Globus pallidus (tissue), 1 donor: ENCODE measurements around the gene OSBPL5.
"Not testable (repeated sequence)": the region's sequence is repeated elsewhere in the genome, so short reads cannot be mapped to it uniquely, and the experiment has no call there.

ENCODE experiments used
- DNase-seq: peaks from one replicate; pipeline ENCODE4 v3.0.0-alpha.2; 2015; ENCODE audit warnings: low spot score

The OSBPL5 gene

DNA sequence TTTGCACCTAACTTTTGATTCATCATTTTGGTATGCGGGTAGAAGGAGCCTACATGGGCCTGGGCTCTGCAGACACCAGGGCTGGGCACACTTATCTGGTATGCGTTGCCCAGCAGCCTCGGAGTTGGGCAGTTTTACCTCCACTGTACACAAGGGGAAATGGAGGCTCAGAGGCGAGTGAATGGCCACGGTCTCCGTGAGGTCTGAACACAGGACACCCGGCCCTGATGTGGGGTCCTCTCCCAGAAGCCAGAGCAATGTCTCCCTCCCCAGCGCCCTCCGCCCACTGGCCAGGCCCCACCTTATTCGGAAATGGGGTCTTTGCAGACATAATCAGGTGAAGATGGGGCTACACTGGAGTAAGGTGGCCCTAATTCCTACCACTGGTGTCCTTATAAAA, 43.7 kb downstream of the OSBPL5 start:
- DNase-seq, result no peak

DNA sequence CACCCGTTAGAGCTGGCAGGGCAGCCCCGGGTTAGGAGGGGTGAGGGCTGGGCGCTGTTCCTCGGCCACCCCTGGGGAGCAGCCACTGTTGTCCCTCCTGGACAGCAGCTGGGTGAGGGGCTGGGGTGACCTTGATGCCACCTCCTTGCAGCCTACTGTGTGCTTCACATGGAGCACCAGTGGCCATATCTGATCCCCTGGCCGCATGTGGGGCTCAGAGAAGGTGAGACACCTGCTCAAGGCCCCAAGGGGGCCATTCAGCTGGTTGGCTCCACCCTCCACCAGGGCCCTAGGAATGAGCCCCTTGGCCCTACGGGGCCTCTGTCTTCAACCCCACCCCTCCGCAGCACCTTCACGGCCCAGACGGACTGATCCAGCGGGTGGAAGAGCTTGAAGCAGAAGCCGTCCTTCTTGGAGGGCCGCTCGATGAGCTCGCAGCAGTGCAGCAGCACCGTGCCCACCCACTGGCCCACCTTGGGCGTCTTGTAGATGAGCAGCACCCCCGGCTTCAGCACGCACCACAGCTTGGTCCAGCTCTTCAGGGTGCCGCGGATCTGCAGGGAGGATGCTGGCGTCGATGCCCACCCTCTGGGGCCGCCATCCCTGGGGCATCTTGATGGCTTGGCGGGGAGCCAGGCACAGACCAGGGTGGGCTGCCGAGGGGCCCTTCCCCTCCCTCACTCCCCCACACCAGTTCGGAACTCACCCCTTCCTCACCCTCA, 44.9 kb downstream of the OSBPL5 start:
- no peak for DNase-seq

GRCh38 chr11:3119141-3119821, 45.8 kb downstream of the OSBPL5 start:
- DNase-seq, result no peak

- no peak for DNase-seq
Measured at GRCh38 chr11:3115321-3115720, 49.8 kb downstream of the OSBPL5 start.

DNA sequence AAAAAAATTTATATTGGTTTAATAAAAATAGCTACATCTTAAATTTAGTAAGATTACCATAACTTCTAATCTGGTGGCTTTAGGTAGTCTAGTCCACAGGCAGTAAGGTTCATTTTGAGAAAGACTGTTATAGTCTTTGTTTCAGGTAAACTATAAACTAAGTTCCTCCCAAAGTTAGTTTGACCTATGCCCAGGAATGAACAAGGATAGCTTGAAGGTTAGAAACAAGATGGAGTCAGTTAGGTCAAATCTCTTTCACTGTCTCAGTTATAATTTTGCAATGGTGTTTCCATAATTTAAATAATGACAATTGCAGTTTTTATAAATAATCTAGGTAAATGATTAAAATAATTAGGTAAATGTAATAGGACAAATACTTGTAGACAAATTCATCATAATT, 51.4 kb downstream of the OSBPL5 start:
- not testable (repeated sequence) for DNase-seq

DNA sequence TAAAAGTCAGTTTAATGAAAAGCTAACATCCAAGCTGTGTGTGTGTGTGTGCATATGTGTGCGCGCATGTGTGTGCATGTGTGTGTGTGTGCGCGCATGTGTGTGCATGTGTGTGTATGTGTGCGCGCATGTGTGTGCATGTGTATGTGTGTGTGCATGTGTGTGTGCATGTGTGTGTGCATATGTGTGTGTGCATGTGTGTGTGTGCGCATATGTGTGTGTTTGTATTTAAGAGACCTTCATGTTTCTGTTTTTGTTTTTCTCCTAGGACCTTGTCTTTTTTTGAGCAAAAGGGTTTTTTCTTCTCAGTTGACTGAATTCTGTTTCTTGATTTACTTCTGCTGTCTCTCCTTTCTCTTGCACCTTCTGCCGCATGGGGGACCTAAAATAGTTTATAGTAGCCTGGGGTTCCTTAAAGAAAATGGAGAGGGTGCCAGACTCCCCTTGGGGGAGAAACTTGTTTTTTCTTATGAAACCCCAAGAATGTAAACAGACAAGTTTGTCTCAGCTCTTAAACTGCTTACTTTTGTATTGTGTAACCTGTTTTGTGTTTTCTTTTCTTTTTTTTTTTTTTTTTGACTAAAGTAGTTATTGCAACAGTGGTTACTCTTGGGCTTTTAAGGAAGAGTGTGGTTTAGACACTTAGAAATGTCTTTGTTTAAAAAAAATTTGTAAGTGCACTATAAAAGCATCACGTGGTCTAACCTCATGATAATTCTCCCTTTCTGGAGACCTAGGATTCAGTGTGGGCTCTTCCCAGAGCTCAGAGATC, 53.0 kb downstream of the OSBPL5 start:
- no peak for DNase-seq

- no peak for DNase-seq
Measured at GRCh38 chr11:3111466-3111865, 53.6 kb downstream of the OSBPL5 start.

DNA sequence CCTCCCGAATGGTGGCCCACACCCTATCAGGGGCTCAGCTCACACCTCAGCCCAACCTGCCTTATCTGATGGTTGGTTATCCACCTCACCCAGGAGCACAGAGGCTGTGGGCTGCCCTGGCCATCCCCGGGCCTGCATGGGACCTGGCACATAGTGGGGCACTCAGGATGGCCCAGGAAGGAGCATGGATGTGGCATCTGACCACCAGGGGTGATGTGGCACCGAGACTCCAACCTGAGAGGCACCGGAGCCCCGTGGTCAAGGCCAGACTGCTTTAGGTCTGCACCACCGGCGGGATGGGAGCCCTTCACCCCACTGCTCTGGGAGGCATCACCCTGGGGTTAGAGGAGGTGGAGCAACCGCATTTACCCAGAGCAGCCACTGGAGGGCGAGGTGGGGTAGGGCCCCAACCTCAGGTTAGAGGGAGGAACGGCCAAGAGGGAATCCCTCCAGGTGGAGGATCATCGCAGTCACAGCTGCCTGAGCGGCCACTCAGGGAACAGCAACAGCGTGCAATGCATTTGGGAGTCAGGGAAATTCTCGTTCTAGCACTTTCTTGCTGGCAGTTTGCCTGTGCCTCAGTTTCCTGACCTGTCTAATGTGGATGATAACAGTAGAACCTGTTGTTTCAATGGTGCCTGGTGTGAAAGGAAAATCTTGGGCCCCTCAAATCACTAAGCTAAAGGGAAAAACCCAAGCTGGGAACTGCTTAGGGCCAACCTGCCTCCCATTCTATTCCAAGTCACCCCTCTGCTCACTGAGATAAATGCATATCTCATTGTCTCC, 55.0 kb downstream of the OSBPL5 start:
- no peak for DNase-seq

- no peak for DNase-seq
Measured at GRCh38 chr11:3109434-3109833, 55.7 kb downstream of the OSBPL5 start.

DNA sequence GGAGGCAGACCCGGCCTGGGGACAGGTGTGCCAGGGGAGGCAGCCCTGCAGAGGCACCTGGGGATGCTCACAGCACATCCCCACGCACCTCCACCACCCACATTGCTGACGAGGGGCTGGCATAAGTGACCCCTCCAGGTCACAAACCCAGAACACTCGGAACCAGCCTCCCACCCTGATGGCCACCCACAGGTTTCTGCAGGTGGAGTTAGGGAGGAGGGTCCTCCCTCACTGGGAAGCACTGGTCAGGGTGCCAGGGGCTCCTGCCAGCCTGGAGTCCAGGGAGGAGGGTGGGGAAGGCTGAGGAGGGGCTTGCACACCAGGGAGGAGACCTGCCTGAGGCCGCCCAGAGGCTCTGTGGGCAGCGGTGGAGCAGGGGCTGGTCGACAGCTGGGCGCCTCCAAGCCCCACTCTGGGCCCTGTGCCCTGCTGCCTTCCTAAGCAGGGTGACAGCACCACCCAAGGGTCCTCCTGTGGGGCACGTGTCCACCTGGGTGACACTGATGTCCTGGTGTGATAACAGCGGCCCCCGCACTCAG, 56.9 kb downstream of the OSBPL5 start:
- DNase-seq, result no peak

- no peak for DNase-seq
Measured at GRCh38 chr11:3107608-3108182, 57.4 kb downstream of the OSBPL5 start.

GRCh38 chr11:3106736-3107524, 58.2 kb downstream of the OSBPL5 start:
- no peak for DNase-seq

DNA sequence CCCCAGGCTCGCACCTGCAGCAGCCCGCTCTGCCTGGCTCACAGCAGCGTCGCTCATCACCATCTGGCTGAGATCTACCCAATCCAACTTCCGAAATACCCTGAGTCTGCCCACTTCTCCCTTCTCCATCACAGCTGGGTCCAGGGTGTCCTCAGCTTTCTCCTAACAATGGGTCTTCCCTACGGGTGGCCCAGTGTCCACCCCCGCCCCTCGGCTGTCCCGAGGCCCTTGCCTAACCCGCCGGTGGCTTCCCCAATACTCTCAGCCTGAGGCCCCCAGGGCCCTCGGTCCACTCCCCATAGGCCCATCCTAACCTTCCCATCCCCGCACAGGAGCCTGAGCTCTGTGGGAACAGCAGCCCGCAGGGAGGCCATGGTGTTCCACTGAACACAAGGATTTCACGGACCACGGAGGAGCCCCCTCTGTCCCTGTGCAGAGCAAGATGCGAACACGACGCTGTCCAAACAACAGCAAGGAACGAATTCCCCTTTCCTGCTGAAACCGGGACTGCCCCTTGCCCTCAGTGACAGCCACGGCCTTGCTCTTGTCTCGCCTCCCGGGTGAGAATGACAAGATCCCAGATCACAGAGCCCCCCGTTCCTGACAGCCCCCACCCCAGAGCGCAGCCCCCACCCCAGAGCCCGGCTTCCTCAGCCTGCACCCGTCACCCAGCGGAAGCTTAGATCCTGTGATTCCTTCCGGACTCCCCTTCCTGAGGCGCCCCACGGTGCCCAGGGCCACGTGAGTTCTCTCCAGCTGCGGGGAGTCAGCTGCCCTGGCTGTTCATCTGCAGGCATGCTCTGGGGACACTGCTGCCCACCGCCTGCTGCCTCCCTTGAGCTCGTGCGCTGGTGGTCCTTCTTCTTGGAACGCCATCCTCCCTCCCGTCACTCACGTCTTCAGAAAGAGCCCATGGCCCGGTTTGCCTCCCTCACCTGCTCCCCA, 59.0 kb downstream of the OSBPL5 start:
- no peak for DNase-seq

DNA sequence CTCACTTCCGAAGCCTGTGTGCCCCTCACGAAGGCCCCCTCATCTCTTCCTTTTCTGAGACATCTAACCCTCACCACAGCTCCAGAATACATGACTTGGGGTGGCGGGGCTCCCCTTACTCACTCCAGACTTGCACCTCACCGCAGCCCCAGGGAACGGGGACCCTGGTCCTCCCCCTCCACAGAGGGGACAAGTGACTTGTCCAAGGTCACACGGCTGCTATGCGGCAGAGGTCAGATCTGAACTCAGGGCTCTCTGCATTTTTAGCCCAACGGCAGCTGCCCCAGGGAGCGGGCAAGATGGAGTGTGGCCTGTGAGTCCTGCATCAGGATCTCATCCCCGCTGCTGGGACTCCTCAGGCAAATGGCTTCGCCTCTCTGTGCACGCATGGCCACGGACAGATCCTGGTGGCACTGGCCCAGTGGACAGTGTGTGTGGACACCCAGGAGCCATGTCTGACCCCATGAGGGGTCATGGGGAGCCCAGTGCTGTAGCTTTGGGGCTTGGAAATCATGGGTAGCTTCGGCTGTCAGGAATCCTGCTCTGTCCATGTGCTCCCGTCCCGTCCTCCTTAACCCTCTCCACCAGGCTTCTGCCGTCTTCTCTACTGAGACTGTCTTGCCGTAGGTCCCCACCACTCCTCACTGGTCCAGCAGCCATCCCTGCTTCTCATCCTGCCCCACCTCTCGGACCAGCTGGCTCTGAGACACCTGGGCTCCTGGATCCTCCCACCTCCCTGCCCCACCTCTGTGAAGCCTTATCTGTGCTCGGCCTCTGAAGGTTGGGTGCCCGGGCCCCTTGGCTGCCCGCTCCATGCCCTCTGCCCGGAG, 59.9 kb downstream of the OSBPL5 start:
- DNase-seq, result no peak

DNA sequence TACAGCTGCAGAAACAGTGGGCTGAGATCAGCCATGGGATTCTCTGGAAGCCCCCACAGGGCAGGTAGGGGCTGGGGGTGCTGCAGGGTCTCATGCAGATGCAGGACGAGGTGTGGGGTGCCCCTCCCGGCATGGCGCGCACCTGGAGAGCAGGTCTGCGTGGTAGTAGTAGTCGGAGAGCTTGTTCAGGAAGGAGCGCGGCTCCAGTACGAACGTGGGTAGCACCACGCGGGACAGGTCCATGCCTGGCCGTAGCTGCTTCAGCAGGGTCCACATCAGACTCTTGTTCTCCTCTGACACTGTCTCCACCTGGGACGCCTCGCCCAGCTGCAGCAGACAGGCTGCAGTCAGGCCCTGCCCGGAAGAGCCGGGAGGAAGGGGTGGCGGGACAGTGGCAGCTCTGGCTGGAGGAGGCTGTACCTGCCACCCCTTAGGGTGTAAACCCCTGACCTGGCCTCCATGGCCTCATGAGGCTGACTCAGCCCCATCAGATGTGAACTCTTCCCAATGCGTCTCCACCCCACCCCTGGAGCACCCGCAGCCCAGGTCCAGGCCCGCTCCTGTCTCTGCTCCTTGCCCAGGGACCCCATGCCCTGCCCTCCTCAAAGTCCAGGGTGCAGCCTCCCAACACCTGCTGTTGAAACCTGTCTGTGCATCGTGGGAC, 60.9 kb downstream of the OSBPL5 start:
- no peak for DNase-seq

DNA sequence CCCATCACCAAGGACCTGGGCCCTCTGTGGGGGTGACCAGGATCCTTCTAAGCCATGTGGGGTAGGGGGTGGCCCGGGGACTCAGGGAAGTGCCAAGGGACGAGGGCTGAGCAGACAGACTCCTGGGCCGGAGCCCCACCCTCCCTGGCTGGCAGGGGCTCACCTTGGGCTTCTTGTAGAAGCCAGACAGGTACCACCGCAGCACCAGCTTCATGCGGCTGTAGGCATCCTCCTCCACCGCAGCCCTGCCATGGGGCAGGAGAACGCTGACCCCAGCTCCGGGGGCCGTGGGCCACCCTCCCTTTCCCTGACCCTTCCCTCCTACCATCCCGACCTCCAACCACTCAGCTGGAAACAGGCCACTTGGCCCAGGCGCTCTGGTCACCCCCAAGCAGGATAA, 62.0 kb downstream of the OSBPL5 start:
- DNase-seq, result no peak

- no peak for DNase-seq
Measured at GRCh38 chr11:3102641-3102921, 62.5 kb downstream of the OSBPL5 start.

DNA sequence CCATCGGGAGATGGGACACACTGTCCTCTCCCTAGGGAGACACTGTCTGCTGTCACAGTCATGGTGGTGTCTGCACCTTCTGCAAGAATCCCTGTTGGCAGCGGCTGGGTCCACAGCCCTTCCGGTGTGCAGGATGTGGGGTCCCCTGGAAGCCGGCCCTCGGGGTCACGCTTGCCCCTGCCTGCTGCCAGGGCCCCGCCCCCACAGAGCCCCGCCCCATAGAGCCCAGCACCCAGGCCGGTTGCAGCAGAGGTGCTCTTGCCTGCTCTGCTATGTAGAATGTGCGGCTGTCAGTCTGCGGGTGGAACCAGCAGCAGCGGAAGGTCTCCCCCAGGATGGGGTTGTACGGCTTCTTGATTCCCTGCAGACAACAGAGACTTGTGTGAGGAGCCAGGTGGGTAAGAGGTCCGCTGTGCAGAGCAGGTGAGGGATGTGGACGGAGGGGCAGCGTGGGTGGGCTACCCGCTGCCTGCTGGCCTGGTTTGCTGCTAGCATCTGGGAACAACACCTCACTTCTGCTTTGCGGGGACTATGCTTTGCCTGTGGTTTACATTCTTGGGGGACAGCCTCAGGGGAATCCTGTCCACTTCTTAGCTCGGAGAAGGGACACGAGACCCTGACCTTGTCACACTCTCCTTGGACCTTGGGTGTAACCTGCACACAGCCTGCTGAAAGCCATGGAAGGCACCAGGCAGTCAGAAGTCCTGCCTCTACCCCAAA, 63.0 kb downstream of the OSBPL5 start:
- no peak for DNase-seq
